Liver (tissue), 3 donors: ENCODE measurements around the gene RNF149.

ENCODE experiments used
- EGR1 ChIP-seq, 2 donors: IDR thresholded peaks; 2 replicates each; pipeline ENCODE4 v1.6.1; 2016 to 2018; ENCODE audit warnings: antibody characterized with exemption in 2 of 2, low read depth in 2 of 2
- GABPA ChIP-seq, 2 donors: IDR thresholded peaks in 1 of 2; conservative IDR thresholded peaks in 1 of 2; 2 replicates each; pipeline ENCODE4 v1.6.1; 2016; ENCODE audit warnings: antibody characterized with exemption in 2 of 2, mild to moderate bottlenecking in 1 of 2, moderate library complexity in 1 of 2
- HNF4G ChIP-seq: IDR thresholded peaks from 2 replicates; pipeline ENCODE4 v1.6.1; 2016; ENCODE audit warnings: antibody characterized with exemption
- JUND ChIP-seq, 2 donors: IDR thresholded peaks; 2 replicates each; pipeline ENCODE4 v1.6.1; 2016; ENCODE audit warnings: antibody characterized with exemption in 2 of 2
- RAD21 ChIP-seq, 2 donors: IDR thresholded peaks; 2 replicates each; pipeline ENCODE4 v1.6.1; 2016; ENCODE audit warnings: antibody characterized with exemption in 2 of 2, mild to moderate bottlenecking in 2 of 2
- RXRA ChIP-seq, 2 donors: IDR thresholded peaks; 2 replicates each; pipeline ENCODE4 v1.6.1; 2017 to 2018; ENCODE audit warnings: antibody characterized with exemption in 2 of 2, mild to moderate bottlenecking in 1 of 2
- SP1 ChIP-seq: IDR thresholded peaks from 2 replicates; pipeline ENCODE4 v1.6.1; 2018; ENCODE audit warnings: antibody characterized with exemption, mild to moderate bottlenecking
- TAF1 ChIP-seq: conservative IDR thresholded peaks from 2 replicates; pipeline ENCODE4 v1.6.1; 2016; ENCODE audit warnings: antibody characterized with exemption, mild to moderate bottlenecking
- YY1 ChIP-seq: IDR thresholded peaks from 2 replicates; pipeline ENCODE4 v1.6.1; 2016; ENCODE audit warnings: antibody characterized with exemption, mild to moderate bottlenecking
- TF ChIP-seq, protein P1 (sequence below): fragments of 150-350 bp; IDR thresholded peaks from 2 replicates; pipeline ENCODE4 v1.5.1; 2017; ENCODE audit warnings: improper control_type of control experiment, low read depth, low read length; ENCODE audit not compliant: missing input control
- TF ChIP-seq, protein P2 (sequence below): IDR thresholded peaks from 2 replicates; pipeline ENCODE4 v1.6.1; 2016; ENCODE audit warnings: antibody characterized with exemption, mild to moderate bottlenecking
- TF ChIP-seq, protein P3 (sequence below): IDR thresholded peaks from 2 replicates; pipeline ENCODE4 v1.6.1; 2016; ENCODE audit warnings: antibody characterized with exemption
- donor health status: healthy.
- donor health status: healthy.

DNA sequence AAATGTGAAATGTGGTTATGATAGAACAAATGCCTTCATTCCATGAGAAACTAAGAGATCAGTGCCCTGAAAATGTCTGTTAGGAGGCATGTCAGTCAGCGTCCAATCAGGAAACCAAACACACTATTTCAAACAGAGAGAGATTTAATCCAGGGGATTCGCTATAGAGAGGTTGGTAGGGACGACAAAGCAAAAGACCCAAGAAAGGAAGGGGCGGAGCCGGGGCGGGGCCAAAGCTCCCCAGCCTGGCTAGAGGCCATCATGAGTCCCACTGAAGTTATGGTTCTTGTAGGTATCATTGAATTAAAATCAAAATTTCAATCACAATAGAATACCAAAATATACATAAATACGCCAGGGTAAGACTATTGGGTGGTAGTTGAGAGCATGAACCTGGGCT lies 32.9 kb upstream of the RNF149 start:
- TF ChIP-seq, protein P1, sequence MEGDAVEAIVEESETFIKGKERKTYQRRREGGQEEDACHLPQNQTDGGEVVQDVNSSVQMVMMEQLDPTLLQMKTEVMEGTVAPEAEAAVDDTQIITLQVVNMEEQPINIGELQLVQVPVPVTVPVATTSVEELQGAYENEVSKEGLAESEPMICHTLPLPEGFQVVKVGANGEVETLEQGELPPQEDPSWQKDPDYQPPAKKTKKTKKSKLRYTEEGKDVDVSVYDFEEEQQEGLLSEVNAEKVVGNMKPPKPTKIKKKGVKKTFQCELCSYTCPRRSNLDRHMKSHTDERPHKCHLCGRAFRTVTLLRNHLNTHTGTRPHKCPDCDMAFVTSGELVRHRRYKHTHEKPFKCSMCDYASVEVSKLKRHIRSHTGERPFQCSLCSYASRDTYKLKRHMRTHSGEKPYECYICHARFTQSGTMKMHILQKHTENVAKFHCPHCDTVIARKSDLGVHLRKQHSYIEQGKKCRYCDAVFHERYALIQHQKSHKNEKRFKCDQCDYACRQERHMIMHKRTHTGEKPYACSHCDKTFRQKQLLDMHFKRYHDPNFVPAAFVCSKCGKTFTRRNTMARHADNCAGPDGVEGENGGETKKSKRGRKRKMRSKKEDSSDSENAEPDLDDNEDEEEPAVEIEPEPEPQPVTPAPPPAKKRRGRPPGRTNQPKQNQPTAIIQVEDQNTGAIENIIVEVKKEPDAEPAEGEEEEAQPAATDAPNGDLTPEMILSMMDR, result no peak
- TF ChIP-seq, protein P2, sequence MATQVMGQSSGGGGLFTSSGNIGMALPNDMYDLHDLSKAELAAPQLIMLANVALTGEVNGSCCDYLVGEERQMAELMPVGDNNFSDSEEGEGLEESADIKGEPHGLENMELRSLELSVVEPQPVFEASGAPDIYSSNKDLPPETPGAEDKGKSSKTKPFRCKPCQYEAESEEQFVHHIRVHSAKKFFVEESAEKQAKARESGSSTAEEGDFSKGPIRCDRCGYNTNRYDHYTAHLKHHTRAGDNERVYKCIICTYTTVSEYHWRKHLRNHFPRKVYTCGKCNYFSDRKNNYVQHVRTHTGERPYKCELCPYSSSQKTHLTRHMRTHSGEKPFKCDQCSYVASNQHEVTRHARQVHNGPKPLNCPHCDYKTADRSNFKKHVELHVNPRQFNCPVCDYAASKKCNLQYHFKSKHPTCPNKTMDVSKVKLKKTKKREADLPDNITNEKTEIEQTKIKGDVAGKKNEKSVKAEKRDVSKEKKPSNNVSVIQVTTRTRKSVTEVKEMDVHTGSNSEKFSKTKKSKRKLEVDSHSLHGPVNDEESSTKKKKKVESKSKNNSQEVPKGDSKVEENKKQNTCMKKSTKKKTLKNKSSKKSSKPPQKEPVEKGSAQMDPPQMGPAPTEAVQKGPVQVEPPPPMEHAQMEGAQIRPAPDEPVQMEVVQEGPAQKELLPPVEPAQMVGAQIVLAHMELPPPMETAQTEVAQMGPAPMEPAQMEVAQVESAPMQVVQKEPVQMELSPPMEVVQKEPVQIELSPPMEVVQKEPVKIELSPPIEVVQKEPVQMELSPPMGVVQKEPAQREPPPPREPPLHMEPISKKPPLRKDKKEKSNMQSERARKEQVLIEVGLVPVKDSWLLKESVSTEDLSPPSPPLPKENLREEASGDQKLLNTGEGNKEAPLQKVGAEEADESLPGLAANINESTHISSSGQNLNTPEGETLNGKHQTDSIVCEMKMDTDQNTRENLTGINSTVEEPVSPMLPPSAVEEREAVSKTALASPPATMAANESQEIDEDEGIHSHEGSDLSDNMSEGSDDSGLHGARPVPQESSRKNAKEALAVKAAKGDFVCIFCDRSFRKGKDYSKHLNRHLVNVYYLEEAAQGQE, result no peak
- TF ChIP-seq JUND (IDR thresholded peaks at IDR 0.05) (no peak), TAF1 (no peak), SP1 (no peak), EGR1 (IDR thresholded peaks at IDR 0.05; ENCODE audit: low read depth in 2 of 2) (no peak), GABPA (IDR thresholded peaks at IDR 0.05 in 1 of 2, conservative IDR thresholded peaks at IDR 0.05 in 1 of 2) (no peak), RXRA (IDR thresholded peaks at IDR 0.05) (no peak), RAD21 (IDR thresholded peaks at IDR 0.05) (no peak), YY1 (no peak), HNF4G (no peak)
- TF ChIP-seq, protein P3, sequence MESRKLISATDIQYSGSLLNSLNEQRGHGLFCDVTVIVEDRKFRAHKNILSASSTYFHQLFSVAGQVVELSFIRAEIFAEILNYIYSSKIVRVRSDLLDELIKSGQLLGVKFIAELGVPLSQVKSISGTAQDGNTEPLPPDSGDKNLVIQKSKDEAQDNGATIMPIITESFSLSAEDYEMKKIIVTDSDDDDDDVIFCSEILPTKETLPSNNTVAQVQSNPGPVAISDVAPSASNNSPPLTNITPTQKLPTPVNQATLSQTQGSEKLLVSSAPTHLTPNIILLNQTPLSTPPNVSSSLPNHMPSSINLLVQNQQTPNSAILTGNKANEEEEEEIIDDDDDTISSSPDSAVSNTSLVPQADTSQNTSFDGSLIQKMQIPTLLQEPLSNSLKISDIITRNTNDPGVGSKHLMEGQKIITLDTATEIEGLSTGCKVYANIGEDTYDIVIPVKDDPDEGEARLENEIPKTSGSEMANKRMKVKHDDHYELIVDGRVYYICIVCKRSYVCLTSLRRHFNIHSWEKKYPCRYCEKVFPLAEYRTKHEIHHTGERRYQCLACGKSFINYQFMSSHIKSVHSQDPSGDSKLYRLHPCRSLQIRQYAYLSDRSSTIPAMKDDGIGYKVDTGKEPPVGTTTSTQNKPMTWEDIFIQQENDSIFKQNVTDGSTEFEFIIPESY, result no peak
